Putamen (tissue), 1 donor: ENCODE measurements around the gene UACA.
A peak's percentile ranks its signal among the peaks of the same experiment; 100 is the strongest.
"Not testable (repeated sequence)": the region's sequence is repeated elsewhere in the genome, so short reads cannot be mapped to it uniquely, and the experiment has no call there.

Experiments
- DNase-seq: peaks from one replicate; pipeline ENCODE4 v3.0.0-alpha.2; 2016; ENCODE audit warnings: low spot score

UACA gene

GRCh38 chr15:70763120-70763949 is at the start of gene UACA:
TSS of gene UACA (minus strand) at chr15:70763558. CDS start at chr15:70763407, 151 bp downstream.
- peak; percentile 94 for DNase-seq

- no peak for DNase-seq
Measured at GRCh38 chr15:70812827-70813364, 49.5 kb upstream of the UACA start.

- DNase-seq: no peak
Measured at GRCh38 chr15:70810916-70811578, 47.7 kb upstream of the UACA start.

- DNase-seq: no peak
Measured at GRCh38 chr15:70806992-70807712, 43.8 kb upstream of the UACA start.

GRCh38 chr15:70804388-70804787 is 41.0 kb upstream of the UACA start:
- DNase-seq: not testable (repeated sequence)

GRCh38 chr15:70802629-70803028 is 39.3 kb upstream of the UACA start:
- DNase-seq: no peak

GRCh38 chr15:70801109-70801508 is 37.8 kb upstream of the UACA start:
- DNase-seq: no peak

GRCh38 chr15:70799667-70800450 is 36.5 kb upstream of the UACA start:
- DNase-seq: no peak

GRCh38 chr15:70797464-70797863 is 34.1 kb upstream of the UACA start:
- no peak for DNase-seq

- DNase-seq: no peak
Measured at GRCh38 chr15:70796516-70797310, 33.4 kb upstream of the UACA start.

GRCh38 chr15:70795311-70795665 is 31.9 kb upstream of the UACA start:
- DNase-seq: no peak

- DNase-seq: no peak
Measured at GRCh38 chr15:70794596-70795310, 31.4 kb upstream of the UACA start.

GRCh38 chr15:70793694-70794093 is 30.3 kb upstream of the UACA start:
- no peak for DNase-seq

GRCh38 chr15:70792171-70792573 is 28.8 kb upstream of the UACA start:
- DNase-seq: no peak

- DNase-seq: no peak
Measured at GRCh38 chr15:70791259-70791658, 27.9 kb upstream of the UACA start.

- peak; percentile 34 for DNase-seq
Measured at GRCh38 chr15:70789213-70789612, 25.9 kb upstream of the UACA start.

GRCh38 chr15:70788114-70789049 is 25.0 kb upstream of the UACA start:
- no peak for DNase-seq

GRCh38 chr15:70786996-70787395 is 23.6 kb upstream of the UACA start:
- peak; percentile 15 for DNase-seq

GRCh38 chr15:70783610-70784022 is 20.3 kb upstream of the UACA start:
- no peak for DNase-seq
